ENCODE measurements around the gene ZNF225.

Gene ZNF225

GRCh38 chr19:44113138-44113783 is at the start of gene ZNF225:
TSS of gene ZNF225 (plus strand) at chr19:44113399. CDS start at chr19:44115828, 2,429 bp downstream.
- no peak for TF ChIP-seq CTCF (IDR thresholded peaks at IDR 0.05; ENCODE audit: unreplicated experiment in 3 of 3)
- H3K4me3 Mint-ChIP-seq, result peak within 1 kb of the TSS; percentile 98
- no peaks in the 10 kb centered on the region for H3K27me3 Mint-ChIP-seq (ENCODE audit: low read depth)
- peaks cover 22% of the 10 kb centered on the region for H3K9me3 Mint-ChIP-seq
- H3K36me3 Mint-ChIP-seq (ENCODE audit: low read depth), result peaks cover 60% of the 10 kb centered on the region
- H3K27ac Mint-ChIP-seq, result peak within 1 kb of the TSS; percentile 88 to 95 (median 95)
- peaks cover 12% of the 10 kb centered on the region for H3K4me1 Mint-ChIP-seq

- Mint-ChIP-seq H3K27ac (no peak overlapping the region), H3K27me3 (ENCODE audit: low read depth) (no peaks in the 10 kb centered on the region), H3K4me1 (peaks cover 1% of the 10 kb centered on the region), H3K4me3 (no peak overlapping the region), H3K9me3 (peaks cover 45% of the 10 kb centered on the region), H3K36me3 (ENCODE audit: low read depth) (peaks cover 91% of the 10 kb centered on the region)
- TF ChIP-seq CTCF (IDR thresholded peaks at IDR 0.05; ENCODE audit: unreplicated experiment in 3 of 3), result no peak
These were observed 46.9 kb upstream of the ZNF225 start for GRCh38 chr19:44066305-44066704.

GRCh38 chr19:44069415-44069814 is 43.8 kb upstream of the ZNF225 start:
- Mint-ChIP-seq H3K9me3 (peaks cover 51% of the 10 kb centered on the region), H3K27ac (no peak overlapping the region), H3K36me3 (ENCODE audit: low read depth) (peaks cover 74% of the 10 kb centered on the region), H3K27me3 (ENCODE audit: low read depth) (no peaks in the 10 kb centered on the region), H3K4me1 (peaks cover 17% of the 10 kb centered on the region), H3K4me3 (no peak overlapping the region)
- TF ChIP-seq CTCF (IDR thresholded peaks at IDR 0.05; ENCODE audit: unreplicated experiment in 3 of 3), result no peak

- Mint-ChIP-seq H3K4me1 (peaks cover 17% of the 10 kb centered on the region), H3K36me3 (ENCODE audit: low read depth) (peaks cover 63% of the 10 kb centered on the region), H3K27me3 (ENCODE audit: low read depth) (no peaks in the 10 kb centered on the region), H3K9me3 (peaks cover 34% of the 10 kb centered on the region), H3K27ac (peak within 1 kb of the TSS; percentile 57 to 90 (median 74)), H3K4me3 (peak within 1 kb of the TSS; percentile 88 to 94 (median 90))
- no peak for TF ChIP-seq CTCF (IDR thresholded peaks at IDR 0.05; ENCODE audit: unreplicated experiment in 3 of 3)
These were observed 41.2 kb upstream of the ZNF225 start, which contains the start of gene ZNF284 for GRCh38 chr19:44071824-44072542. TSS of gene ZNF284 (plus strand) at chr19:44072159. CDS start at chr19:44076390, 4,231 bp downstream.

- Mint-ChIP-seq H3K36me3 (ENCODE audit: low read depth) (peaks cover 61% of the 10 kb centered on the region), H3K27me3 (ENCODE audit: low read depth) (no peaks in the 10 kb centered on the region), H3K9me3 (peaks cover 29% of the 10 kb centered on the region), H3K4me3 (peak overlapping the region; percentile 88 to 94 (median 90)), H3K27ac (peak overlapping the region in 1 of 3 experiments; percentile 57), H3K4me1 (peaks cover 17% of the 10 kb centered on the region)
- TF ChIP-seq CTCF (IDR thresholded peaks at IDR 0.05; ENCODE audit: unreplicated experiment in 3 of 3), result no peak
These were observed 40.4 kb upstream of the ZNF225 start for GRCh38 chr19:44072543-44073401.

Data from nephron (organoid).